ENCODE results near the gene GNG10. TPM values are rescaled to one million over a fixed set of nuclear protein-coding genes. Genes with fewer than 3 reads are reported as not detected.

Gene GNG10
- total RNA-seq, 1 donor from 2014 or later, result 49.0 TPM

Other genes with a start within 250 kb of the GNG10 start
- 102 and 131 TPM in 2 replicates for gene ECPAS, start 177.2 kb upstream of the GNG10 start, total RNA-seq
- 1.4 and 1.9 TPM in 2 replicates for gene ZNF483, start 136.4 kb upstream of the GNG10 start, total RNA-seq
- gene PTGR1, start 62.0 kb upstream of the GNG10 start, total RNA-seq, result 63.4 and 77.9 TPM in 2 replicates
- gene DNAJC25, start 30.3 kb upstream of the GNG10 start, total RNA-seq, result 3.8 and 4.7 TPM in 2 replicates
- not detected in 2 replicates for gene SHOC1, start 133.3 kb downstream of the GNG10 start, total RNA-seq
- 46.5 and 68.3 TPM in 2 replicates for gene UGCG, start 235.2 kb downstream of the GNG10 start, total RNA-seq